Endodermal cell (in vitro differentiated cells): ENCODE measurements around the gene NEK10. TPM values are rescaled to one million over a fixed set of nuclear protein-coding genes. Genes with fewer than 3 reads are reported as not detected.

Source experiments
- DNase-seq: peaks from one replicate; pipeline ENCODE4 v3.0.0-alpha.2; 2017
- H3K27ac ChIP-seq: 2 replicates; pipeline ENCODE4 v1.5.1; 2013; ENCODE audit warnings: mild to moderate bottlenecking, low read depth, low read length, moderate library complexity
- H3K27me3 ChIP-seq: 2 replicates; pipeline ENCODE4 v1.6.1; 2013; ENCODE audit warnings: mild to moderate bottlenecking, low read length, moderate library complexity; ENCODE audit not compliant: insufficient read depth, control insufficient read depth, poor library complexity, severe bottlenecking
- H3K36me3 ChIP-seq: 2 replicates; pipeline ENCODE4 v1.7.0; 2013; ENCODE audit warnings: mild to moderate bottlenecking, low read length, moderate library complexity; ENCODE audit not compliant: control insufficient read depth, insufficient read depth
- H3K4me1 ChIP-seq: one replicate; pipeline ENCODE4 v1.7.0; 2013; ENCODE audit warnings: low read length; ENCODE audit not compliant: control insufficient read depth, insufficient read depth
- H3K4me3 ChIP-seq: 2 replicates; pipeline ENCODE4 v1.5.1; 2013; ENCODE audit warnings: mild to moderate bottlenecking, low read length, moderate library complexity
- H3K9ac ChIP-seq: 2 replicates; pipeline ENCODE4 v1.6.1; 2013; ENCODE audit warnings: mild to moderate bottlenecking, low read length, moderate library complexity; ENCODE audit not compliant: poor library complexity, severe bottlenecking; ENCODE audit errors: extremely low read depth
- H3K9me3 ChIP-seq: 2 replicates; pipeline ENCODE4 v1.6.1; 2013; ENCODE audit warnings: mild to moderate bottlenecking, low read length, moderate library complexity; ENCODE audit not compliant: control insufficient read depth
- H3K27ac Mint-ChIP-seq: 2 replicates; pipeline ENCODE4 v1.8.0; 2020; ENCODE audit warnings: mixed read lengths
- H3K27me3 Mint-ChIP-seq: 2 replicates; pipeline ENCODE4 v1.8.0; 2021; ENCODE audit warnings: mild to moderate bottlenecking, mixed read lengths; ENCODE audit not compliant: insufficient read depth
- H3K36me3 Mint-ChIP-seq: 2 replicates; pipeline ENCODE4 v1.8.0; 2020; ENCODE audit warnings: low read depth, mixed read lengths
- H3K4me1 Mint-ChIP-seq: 2 replicates; pipeline ENCODE4 v1.8.0; 2020; ENCODE audit warnings: mixed read lengths
- H3K4me3 Mint-ChIP-seq: 2 replicates; pipeline ENCODE4 v1.8.0; 2020; ENCODE audit warnings: mild to moderate bottlenecking, moderate library complexity, mixed read lengths
- H3K9me3 Mint-ChIP-seq: 2 replicates; pipeline ENCODE4 v1.8.0; 2020; ENCODE audit warnings: mild to moderate bottlenecking, mixed read lengths
- CTCF ChIP-seq: fragments of 200-600 bp; sonication (generic); conservative IDR thresholded peaks from 2 replicates; pipeline ENCODE4 v1.5.0; 2021; ENCODE audit warnings: antibody characterized with exemption, mild to moderate bottlenecking
- WGBS, 2 experiments: methylation state at CpG; one replicate each; pipeline versions ENCODE4 v1.1.5 to v1.1.7; 2013; ENCODE audit warnings: missing lambda C conversion rate in 2 of 2, mixed read lengths in 1 of 2; ENCODE audit not compliant: insufficient coverage in 1 of 2, insufficient read length in 1 of 2; 5-methylcytosine and 5-hydroxymethylcytosine counted together
- total RNA-seq, 2 donors: library from RNA; stranded (reverse); fragmentation: NEBNext Ultra II Directional in 1 of 2; extraction: Animal tissue kit (Norgen Biotek cat#: 25700) in 1 of 2; gene quantifications; 2 replicates in 1 of 2; 3 replicates in 1 of 2; pipeline ENCODE4 v1.2.1, GENCODE V29; 2021

NEK10 gene
- total RNA-seq, 2 donors from 2014 or later: 1.3 to 2.4 TPM

- H3K27ac Mint-ChIP-seq: no peak overlapping the region
Measured at GRCh38 chr3:27208961-27209616, 160.1 kb downstream of the NEK10 start.

GRCh38 chr3:27202959-27203358, 166.2 kb downstream of the NEK10 start:
- Histone ChIP-seq H3K9me3 (no peaks in the 10 kb centered on the region), H3K4me3 (no peak overlapping the region), H3K27ac (no peak overlapping the region), H3K27me3 (no peaks in the 10 kb centered on the region), H3K9ac (no peak overlapping the region), H3K4me1 (peaks cover 2% of the 10 kb centered on the region), H3K36me3 (no peaks in the 10 kb centered on the region)
- H3K4me1 Mint-ChIP-seq: peaks cover 7% of the 10 kb centered on the region
- no peak overlapping the region for H3K27ac Mint-ChIP-seq
- DNase-seq: no peak
- peaks cover 5% of the 10 kb centered on the region for H3K36me3 Mint-ChIP-seq
- no peak overlapping the region for H3K4me3 Mint-ChIP-seq
- H3K27me3 Mint-ChIP-seq: no peaks in the 10 kb centered on the region
- H3K9me3 Mint-ChIP-seq: peaks cover 18% of the 10 kb centered on the region
- 89% methylated on average over 1 of the region's 1 CpG; no CpG with 5 or more reads in 1 of the 2 experiments for WGBS, 2 experiments
- TF ChIP-seq CTCF: no peak

More at GRCh38 chr3:27208961-27209616, 160.1 kb downstream of the NEK10 start:
- no peak for DNase-seq
- Histone ChIP-seq H3K4me1 (no peaks in the 10 kb centered on the region), H3K9ac (no peak overlapping the region), H3K9me3 (no peaks in the 10 kb centered on the region), H3K4me3 (no peak overlapping the region), H3K36me3 (no peaks in the 10 kb centered on the region), H3K27ac (no peak overlapping the region), H3K27me3 (no peaks in the 10 kb centered on the region)
- H3K36me3 Mint-ChIP-seq: no peaks in the 10 kb centered on the region
- peaks cover 6% of the 10 kb centered on the region for H3K9me3 Mint-ChIP-seq
- TF ChIP-seq CTCF: no peak
- no peaks in the 10 kb centered on the region for H3K27me3 Mint-ChIP-seq
- no peak overlapping the region for H3K4me3 Mint-ChIP-seq
- peaks cover 9% of the 10 kb centered on the region for H3K4me1 Mint-ChIP-seq
- 90 to 100% methylated on average over 1 to 2 of the region's 2 CpGs for WGBS, 2 experiments

DNA sequence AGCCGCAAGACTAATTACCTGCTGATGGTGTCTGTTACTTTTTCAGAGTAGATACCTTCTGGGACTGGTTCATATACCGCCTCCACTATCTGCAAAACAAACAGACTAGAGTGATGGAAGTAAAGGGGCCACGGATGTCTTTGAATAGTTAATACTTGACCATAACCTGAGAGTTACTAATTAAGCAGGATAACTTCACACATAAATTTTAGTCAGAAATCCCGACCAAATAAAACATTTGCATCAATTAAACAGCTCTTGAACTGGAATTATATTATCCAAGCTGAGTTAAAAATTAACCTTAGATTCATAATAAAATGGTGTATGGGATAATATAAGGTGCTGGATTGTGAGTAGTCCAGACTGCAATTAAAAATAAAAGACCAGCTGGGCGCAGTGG, 167.7 kb downstream of the NEK10 start:
- WGBS, 2 experiments: 95 to 100% methylated on average over 1 to 5 of the region's 5 CpGs
- Histone ChIP-seq H3K9me3 (no peaks in the 10 kb centered on the region), H3K9ac (no peak overlapping the region), H3K4me3 (no peak overlapping the region), H3K27ac (no peak overlapping the region), H3K4me1 (peaks cover 2% of the 10 kb centered on the region), H3K27me3 (no peaks in the 10 kb centered on the region), H3K36me3 (no peaks in the 10 kb centered on the region)
- Mint-ChIP-seq H3K4me3 (no peak overlapping the region), H3K27ac (no peak overlapping the region), H3K9me3 (peaks cover 25% of the 10 kb centered on the region), H3K4me1 (peaks cover 2% of the 10 kb centered on the region), H3K27me3 (no peaks in the 10 kb centered on the region), H3K36me3 (peaks cover 7% of the 10 kb centered on the region)
- no peak for DNase-seq
- no peak for TF ChIP-seq CTCF
